Hippocampal formation (tissue), 2 donors: ENCODE measurements around the gene HPS3.
"Not testable (repeated sequence)": the region's sequence is repeated elsewhere in the genome, so short reads cannot be mapped to it uniquely, and the experiment has no call there.

Experiments
- DNase-seq, 2 donors: peaks; one replicate each; lab custom pipeline; 2025; lab: John Stamatoyannopoulos, UW

The HPS3 gene

DNA sequence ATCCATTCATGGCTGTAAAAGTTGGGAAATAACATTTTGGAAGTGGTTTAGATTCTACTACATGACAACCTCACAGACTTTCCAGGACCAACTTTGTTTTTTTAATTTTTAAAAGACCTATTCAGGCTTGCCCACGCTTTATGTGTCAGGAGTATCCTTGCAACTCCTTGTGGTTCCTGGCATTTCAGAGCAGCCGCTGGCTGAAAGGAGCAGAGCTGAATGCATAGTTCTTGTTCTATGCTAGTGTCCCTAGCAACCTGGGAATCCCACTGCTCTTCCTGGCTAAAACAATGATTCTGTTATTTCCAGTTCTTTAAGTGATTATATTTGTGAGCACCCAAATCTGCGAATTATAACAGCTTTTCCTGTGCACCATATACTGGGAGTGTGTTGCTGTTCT, 57.3 kb downstream of the HPS3 start:
- DNase-seq, result peak in 1 of 2 donors; percentile 19

DNA sequence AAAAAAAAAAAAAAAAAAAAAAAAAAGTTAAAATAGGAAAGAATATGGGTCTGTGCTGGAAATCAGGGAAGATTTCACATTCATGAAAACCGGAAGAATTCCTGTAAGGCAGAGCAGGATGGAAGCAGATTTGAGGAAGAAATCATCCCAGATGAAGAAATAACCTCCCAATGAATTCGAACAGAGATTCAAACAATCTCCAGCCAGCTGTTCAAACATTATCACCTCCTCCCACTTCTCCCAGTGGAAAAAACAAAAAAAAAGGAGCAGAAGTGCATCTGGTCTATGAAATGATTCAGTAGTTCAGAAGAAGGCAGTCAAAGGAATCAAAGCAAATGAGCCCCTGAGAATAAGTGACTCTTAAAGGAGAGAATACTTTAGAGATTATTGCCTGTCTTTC, 59.1 kb downstream of the HPS3 start:
- DNase-seq, result no peak

DNA sequence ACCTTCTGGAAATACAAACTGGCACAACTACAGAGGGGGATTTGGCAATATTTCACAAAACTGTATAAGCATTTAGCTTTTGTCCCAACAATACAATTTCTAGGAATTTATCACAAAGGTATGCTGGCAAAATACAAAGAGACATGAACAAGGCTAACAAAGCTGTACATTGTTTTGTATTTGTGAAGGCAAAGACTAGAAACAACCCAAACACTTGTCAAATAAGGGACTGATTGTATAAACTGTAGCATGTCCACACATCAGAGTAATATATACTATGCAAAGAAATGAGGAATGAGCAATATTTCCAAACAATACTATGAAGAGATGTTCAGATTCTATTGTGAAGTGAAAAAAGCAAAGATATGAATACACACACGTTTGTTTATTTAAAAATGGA, 65.8 kb downstream of the HPS3 start:
- DNase-seq, result no peak

DNA sequence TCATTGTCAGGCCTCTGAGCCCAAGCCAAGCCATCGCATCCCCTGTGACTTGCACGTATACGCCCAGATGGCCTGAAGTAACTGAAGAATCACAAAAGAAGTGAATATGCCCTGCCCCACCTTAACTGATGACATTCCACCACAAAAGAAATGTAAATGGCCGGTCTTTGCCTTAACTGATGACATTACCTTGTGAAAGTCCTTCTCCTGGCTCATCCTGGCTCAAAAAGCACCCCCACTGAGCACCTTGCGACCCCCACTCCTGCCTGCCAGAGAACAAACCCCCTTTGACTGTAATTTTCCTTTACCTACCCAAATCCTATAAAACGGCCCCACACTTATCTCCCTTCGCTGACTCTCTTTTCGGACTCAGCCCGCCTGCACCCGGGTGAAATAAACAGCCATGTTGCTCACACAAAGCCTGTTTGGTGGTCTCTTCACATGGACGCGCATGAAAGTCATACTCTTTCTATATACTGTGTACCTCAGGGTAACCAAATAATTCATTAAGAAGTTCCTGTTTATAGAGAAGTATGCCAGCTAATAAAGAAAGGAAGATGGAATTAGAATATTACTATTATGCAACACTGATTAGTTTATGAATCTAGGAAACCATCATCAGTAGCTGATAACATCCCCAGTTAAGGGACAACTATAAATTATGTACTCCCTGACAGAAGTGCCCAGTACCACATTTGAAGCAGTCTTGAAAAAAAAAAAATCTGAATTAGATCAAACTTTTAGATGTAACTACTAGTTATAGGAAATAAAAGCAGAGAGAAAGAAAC, 67.6 kb downstream of the HPS3 start:
- not testable (repeated sequence) for DNase-seq

DNA sequence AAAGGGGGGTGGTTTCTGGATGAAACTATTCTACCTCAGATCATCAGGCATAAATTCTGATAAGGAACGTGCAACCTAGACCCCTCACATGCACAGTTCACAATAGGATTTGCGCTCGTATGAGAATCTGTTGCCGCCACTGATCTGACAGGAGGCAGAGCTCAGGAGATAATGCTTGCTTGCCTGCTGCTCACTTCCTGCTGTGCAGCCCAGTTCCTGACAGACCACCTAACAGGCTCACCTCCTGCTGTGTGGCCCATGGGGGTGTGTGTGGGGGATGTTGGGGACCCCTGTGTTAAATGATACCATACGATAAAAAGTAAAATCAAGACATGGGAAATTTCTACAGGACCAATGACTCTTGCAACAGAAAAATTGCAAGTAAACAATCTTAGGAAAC, 68.2 kb downstream of the HPS3 start:
- no peak for DNase-seq

DNA sequence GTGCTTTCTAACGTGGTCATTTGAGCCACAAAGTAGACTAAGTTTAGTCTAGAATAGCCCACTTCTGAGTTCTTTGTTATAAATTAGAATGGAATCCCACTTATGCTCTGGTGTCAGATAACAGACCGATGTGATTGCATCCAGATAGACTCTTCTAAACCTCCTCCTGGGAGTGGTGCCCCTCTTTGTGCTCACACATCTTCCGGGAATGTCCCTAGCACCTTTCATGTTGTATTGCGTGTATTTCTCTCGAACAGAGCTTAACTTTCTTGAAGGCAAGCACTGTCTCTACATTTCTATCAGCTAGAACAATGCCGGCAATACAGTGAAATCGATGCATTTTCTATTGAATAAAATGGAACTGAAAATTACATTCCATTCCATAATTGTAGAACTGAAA, 69.2 kb downstream of the HPS3 start:
- DNase-seq, result no peak

DNA sequence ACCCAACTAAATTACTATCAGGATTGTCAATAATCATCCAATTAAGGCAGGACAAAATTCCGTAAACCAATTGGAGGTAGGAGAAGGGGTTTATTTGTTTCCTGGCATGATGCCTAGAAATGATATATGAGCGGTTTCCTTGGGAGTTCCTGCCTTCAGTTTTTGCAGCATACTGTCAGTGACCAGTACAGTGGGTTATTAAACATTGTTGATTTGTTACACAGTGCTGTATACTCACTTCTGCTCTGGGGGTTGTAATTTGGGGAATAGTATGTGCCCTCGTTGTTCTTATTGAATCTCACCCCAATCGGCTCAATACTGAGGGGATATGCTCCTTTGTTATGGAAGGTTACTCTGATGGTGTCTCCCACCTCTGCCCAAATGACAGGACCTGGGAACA, 70.0 kb downstream of the HPS3 start:
- DNase-seq, result no peak

DNA sequence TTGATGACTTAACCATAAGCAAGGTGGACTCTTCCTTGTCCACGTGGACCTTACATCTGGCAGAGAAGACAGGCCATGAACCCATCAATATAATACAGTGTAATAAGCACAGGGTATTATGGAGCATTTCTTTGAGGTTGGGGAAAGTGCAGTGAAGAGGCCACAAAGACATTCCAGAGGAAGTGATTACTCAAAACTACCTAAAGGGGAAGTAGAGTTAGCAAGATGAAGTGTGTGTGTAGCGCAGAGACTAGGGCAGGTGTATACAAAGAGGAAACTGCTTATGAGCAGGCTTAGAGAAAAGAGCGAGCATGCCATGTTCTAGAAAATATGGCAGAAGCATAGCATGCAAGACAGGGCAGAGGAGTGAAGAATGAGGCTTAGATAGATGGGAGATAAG, 74.3 kb downstream of the HPS3 start:
- DNase-seq, result no peak

DNA sequence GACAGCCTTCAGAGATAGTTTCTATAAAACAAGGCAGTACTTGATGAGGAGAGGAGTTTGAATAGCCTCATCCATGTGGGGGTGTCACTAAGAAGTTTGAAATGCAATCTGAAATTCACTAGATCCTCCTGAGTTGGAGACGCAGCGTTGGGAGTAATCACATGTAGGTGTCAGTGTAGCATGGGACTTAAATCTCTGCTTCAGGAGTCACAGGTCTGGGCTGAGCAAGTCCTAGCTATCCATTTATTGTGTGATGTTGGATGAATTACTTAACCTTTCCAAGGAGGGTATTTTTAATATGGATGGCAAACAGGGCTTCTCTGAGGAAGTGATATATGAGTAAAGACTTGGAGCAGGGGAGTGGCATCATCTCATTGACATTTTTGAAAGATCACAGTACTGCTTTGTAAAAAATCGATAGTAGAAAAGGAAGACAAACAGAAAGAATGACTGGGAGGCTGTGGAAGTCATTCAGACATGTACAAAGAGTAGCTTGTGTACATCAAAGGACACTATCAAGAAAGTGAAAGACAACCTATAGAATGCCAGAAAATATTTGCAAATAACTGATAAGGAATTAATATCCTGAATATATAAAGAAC, 75.1 kb downstream of the HPS3 start:
- DNase-seq, result no peak

DNA sequence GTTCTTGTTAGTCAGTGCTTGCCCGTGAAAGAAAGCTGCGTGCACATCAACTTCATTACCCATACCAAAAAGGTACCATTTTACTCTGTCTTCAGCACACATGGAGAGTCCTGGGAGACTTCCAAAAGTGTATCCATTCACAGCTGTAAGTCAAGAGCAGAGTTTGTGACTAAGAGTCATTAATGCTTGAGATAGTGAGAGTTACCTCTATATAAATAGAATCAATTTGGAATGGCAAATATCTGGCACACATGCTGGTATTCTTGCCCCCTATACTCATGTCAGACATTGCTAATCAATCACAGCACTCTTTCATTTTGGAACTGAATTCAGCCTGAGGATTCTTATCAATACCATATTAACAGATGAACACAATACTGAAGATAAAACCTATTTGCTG, 78.0 kb downstream of the HPS3 start:
- DNase-seq, result no peak

DNA sequence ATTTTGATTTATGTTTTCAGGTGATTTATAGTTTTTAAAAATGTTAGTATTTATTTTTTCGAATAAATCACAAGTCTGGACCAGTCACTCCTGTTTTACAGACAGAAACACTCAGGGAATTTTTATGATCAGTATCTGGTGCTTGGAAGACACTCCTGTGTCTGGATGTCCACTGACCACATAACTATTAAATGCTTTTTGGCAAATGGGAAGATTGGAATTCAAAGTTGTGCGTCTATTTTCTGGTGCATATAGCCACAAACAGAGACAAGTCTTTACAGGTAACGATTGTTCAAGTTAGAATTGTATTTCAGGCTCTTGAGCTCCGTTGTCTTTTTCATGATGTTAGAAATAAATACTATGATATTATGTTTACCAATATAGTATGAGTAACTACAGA, 80.0 kb downstream of the HPS3 start:
- DNase-seq, result no peak

DNA sequence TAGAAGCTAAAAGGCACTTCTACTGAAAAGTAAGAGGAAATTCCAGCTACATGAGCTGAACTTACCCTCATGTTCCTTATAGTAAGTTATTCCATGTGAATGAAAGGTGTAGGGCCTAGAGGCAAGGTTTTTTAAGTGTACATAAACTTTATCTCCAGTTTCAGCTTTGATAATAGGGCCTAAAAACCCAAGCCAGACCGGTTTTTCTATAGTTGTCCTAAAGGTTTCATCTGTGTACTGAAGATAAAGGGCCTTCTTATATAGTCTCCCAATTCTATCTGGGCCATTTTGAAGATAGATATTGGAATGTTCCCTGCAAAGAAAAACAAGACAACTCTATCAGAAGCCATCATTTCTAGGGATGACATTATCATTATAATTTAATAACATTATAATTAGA, 82.9 kb downstream of the HPS3 start:
- DNase-seq, result no peak

DNA sequence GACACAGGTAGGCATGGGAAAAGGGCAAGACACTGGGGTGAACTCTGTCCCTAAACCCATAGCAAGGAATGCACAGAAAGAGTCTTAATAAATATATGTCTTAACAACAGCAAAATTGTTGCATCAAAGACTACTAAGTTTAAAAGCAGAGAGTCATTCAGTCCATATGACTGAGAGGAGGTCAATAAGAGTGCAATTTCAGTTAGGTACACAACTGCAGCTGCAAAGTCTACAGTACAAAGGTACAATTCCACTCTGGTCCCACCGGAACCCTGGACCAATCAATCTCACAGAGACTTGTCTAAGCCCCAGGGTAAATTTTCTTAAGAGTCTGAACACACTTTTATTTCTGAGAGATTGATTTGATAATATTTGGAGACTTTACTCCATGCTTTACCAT, 85.3 kb downstream of the HPS3 start:
- DNase-seq, result no peak

DNA sequence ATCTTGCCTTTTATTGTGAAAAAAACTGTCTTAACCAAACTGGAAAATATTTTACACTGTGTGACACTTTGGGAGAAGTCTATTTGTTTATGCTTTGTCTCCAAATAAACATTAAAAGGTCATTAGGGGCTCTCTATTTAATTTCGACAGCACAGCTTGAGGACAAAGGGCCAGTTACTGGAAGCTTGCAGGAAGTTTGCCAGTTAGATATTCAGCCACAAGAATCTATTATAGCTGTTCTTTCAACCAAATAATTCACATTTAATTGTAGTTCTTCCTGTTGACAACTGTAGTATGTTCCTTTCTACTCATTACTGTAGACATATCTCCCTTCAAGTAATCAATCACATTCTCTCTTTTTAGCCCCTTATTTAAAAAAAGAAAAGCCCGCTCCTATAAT, 86.1 kb downstream of the HPS3 start:
- DNase-seq, result no peak

DNA sequence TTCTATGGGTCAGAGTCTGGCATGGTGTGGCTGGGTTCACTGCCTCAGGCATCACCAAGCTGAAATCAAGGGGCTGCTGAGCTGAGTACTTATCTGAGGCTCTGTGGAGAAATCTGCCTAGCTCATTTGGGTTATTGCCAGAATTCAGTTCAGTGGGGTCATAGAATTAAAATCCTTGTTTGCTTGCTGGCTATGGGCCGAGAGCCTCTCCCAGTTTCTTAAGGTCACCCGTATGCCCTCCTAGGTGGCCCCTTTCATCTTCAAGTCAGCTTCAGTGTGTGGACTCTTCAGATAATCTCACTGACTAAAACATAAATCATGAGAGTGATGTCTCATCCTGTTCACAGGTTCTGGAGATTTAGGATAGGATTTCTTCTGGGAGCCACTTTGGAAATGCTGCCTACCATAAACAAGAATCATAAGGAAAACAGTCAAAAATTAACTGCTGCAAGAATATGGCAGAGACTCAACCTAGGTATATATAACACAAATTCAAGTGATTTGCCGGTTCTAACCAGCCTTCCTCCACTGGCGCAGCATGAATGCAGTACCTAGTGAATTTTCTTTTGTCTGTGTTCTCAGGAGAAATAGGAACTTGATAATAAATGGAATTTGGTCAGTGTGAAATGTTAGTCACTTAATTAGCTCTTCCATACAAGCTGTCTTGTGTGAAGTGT, 86.9 kb downstream of the HPS3 start:
- DNase-seq, result no peak

DNA sequence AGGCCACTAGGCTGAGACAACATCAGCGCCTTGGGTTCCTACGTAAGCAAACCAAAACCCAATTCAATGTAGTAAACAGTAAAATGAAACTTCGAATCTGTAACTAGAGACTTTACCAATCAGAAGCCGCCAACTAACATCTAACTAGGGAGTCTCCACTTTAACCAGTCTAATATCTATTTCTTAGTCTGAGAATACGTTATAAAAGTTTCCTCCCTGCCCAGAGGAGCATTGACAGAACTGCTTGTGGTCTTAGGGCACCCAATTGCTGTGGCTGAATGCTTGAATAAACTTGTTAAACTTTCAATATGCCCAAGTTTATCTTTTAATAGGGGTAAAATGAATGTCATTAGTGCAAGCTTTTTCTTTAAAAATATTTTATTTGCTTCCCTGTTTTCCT, 87.9 kb downstream of the HPS3 start:
- no peak for DNase-seq

DNA sequence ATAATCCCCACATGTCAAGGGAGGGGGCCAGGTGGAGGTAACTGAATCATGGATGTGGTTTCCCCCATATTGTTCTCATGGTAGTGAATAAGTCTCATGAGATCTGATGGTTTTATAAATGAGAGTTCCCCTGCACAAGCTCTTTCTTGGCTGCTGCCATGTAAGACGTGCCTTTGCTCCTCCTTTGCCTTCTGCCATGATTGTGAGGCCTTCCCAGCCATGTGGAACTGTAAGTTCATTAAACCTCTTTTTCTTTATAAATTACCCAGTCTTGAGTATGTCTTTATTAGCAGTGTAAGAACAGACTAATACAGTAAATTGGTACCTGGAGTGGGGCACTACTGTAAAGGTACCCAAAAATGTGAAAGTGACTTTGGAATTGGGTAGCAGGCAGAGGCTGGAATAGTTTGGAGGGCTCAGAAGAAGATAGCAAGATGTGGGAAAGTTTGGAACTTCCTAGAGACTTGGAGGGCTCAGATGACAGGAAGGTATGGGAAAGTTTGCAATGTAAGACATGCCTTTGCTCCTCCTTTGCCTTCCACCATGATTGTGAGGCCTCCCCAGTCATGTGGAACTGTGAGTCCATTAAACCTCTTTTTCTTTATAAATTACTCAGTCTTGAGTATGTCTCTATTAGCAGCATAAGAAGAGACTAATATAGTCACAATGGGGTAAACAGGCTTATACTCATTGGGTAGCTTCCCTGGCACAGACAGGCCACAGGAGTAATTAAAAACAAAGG, 90.1 kb downstream of the HPS3 start:
- DNase-seq, result not testable (repeated sequence)

DNA sequence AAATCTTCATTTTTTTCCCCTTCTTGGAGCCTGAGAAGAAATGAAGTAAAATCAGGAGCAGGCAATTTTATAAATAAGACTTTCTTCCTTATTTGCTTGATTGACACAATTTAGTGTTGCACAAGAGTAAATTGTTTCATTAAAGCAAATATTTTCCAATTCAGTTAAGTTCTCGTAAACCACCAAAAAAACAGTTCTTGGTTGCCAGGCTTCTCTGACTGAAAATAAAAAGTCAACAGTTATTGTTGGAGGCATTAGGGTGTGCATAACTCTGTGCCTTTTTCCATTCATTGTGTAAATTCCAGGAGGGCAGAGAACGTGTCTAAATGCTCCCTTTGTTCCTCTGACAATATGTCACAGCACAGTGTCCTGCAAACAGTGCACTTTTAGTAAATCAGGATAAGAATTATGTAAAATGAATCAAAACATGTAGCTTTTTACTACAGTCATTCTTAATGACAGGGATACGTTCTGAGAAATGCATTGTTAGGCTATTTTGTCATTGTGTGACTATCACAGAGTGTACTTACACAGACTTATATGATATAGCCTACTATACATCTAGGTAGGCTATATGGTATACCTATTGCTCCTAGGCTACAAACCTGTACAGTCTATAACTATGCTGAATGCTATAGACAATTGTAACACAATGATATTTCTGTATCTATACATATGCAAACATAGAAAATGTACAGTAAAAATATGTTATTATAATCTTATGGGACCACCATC, 92.5 kb downstream of the HPS3 start, which contains the start of gene CP:
Gene CP (minus strand): TSS at position 47 of the 735 bp plus-strand sequence. CDS start 37 bp downstream, at position 10.
- no peak for DNase-seq
